Mucosa of rectum (tissue), 2 donors: Measurements from ENCODE around the gene RCOR1.

ENCODE experiments used
- H3K27ac ChIP-seq, 2 donors: one replicate each; pipeline ENCODE4 v1.7.0; 2013; ENCODE audit warnings: inconsistent platforms in 2 of 2, low read depth in 2 of 2, low read length in 2 of 2
- H3K27me3 ChIP-seq, 2 donors: one replicate each; pipeline ENCODE4 v1.7.0; 2013; ENCODE audit warnings: low read length in 2 of 2; ENCODE audit not compliant: control insufficient read depth in 2 of 2, insufficient read depth in 2 of 2
- H3K36me3 ChIP-seq, 2 donors: one replicate each; pipeline ENCODE4 v1.7.0; 2013; ENCODE audit warnings: low read length in 2 of 2; ENCODE audit not compliant: control insufficient read depth in 2 of 2, insufficient read depth in 2 of 2
- H3K4me1 ChIP-seq, 2 donors: one replicate each; pipeline ENCODE4 v1.7.0; 2013; ENCODE audit warnings: low read length in 2 of 2, mild to moderate bottlenecking in 1 of 2; ENCODE audit not compliant: control insufficient read depth in 2 of 2, insufficient read depth in 2 of 2
- H3K4me3 ChIP-seq, 2 donors: one replicate each; pipeline ENCODE4 v1.7.0; 2013; ENCODE audit warnings: low read length in 2 of 2
- H3K9ac ChIP-seq, 2 donors: one replicate each; pipeline ENCODE4 v1.7.0; 2013; ENCODE audit warnings: low read length in 2 of 2, low read depth in 1 of 2, mild to moderate bottlenecking in 1 of 2
- H3K9me3 ChIP-seq, 2 donors: one replicate each; pipeline ENCODE4 v1.7.0; 2013; ENCODE audit warnings: low read length in 2 of 2; ENCODE audit not compliant: control insufficient read depth in 2 of 2
- donor health status: healthy.
- donor health status: Normal muscosa, but diverticular disease.

Gene RCOR1

DNA sequence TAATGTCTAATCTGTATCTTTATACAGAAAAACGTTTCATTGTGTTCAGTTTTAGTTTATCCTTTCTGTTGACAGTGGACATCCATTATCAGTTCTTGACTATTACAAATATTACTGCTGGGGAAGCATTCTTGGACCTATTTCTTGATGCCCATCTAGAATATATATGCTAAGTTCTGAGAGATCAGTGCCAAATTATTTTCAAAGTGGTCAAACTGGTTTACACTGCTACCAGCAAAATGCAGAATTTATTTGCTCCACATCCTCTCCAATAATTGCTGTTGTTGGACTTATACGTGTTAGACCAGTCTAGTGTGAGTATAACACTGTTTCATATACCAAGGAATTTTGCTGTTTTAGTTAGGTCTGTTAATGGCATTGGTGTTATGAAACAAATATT lies 99.3 kb downstream of the RCOR1 start:
- H3K4me1 ChIP-seq = peaks cover 9 to 15% of the 10 kb centered on the region in 2 donors
- H3K4me3 ChIP-seq = no peak overlapping the region
- no peak overlapping the region for H3K9ac ChIP-seq
- H3K27ac ChIP-seq = no peak overlapping the region
- H3K27me3 ChIP-seq = no peaks in the 10 kb centered on the region
- no peaks in the 10 kb centered on the region for H3K9me3 ChIP-seq
- H3K36me3 ChIP-seq = no peaks in the 10 kb centered on the region

DNA sequence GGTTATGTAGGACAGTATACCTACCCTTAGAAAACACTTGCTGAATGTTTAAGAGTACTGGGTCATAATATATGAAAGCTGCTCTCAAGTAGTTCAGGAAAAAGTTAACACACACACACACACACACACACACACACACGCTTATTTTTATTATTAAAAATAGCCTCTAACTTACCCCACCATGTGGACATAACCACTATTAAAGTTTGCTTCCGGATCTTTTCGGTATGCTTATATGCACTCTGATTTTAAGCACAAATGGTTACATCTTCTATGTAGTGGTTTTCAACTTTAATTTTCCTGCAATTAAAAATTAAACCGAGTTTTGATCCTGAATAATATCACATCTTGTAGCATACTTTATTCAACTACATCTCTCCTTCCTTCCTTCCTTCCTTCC lies 99.9 kb downstream of the RCOR1 start:
- Histone ChIP-seq H3K4me1 (peaks cover 12 to 21% of the 10 kb centered on the region in 2 donors), H3K36me3 (no peaks in the 10 kb centered on the region), H3K4me3 (no peak overlapping the region), H3K9me3 (no peaks in the 10 kb centered on the region), H3K27ac (no peak overlapping the region), H3K27me3 (no peaks in the 10 kb centered on the region), H3K9ac (no peak overlapping the region)

DNA sequence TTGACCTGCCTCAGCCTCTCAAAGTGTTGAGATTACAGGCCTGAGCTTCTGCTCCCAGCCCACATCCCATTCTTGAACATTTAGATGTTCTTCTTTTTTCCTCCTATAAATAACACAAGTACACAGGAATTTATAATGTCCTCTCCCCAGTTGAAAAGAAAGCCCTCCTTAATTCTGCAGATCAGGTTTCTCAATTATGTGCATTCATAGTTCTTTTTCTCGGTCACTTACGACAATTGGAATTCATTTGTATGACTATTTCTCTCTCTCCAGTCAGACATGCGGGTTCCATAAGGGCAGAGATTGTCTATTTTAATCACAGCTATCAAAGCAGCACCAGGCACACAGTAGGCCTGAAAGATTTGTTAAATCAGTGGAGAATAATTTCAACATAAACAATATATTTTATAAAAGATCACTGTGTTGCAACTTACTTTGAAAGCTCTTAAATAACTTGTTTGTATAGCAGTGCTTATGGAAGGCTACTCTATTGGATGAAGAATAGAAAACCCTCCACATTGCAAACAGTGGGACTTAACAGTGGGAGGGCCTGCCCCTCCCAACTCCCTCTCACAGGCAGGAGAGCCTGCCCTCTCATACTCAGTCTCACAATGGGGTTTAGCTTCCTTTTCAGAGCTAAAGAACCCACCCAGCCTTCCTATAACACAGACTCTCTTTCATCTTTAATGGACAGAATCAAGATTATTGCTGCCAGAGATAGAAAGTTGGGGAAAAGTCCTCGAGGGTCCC lies 100.7 kb downstream of the RCOR1 start:
- Histone ChIP-seq H3K4me3 (no peak overlapping the region), H3K36me3 (no peaks in the 10 kb centered on the region), H3K4me1 (peaks cover 14 to 28% of the 10 kb centered on the region in 2 donors), H3K27ac (no peak overlapping the region), H3K9ac (no peak overlapping the region), H3K27me3 (no peaks in the 10 kb centered on the region), H3K9me3 (no peaks in the 10 kb centered on the region)

DNA sequence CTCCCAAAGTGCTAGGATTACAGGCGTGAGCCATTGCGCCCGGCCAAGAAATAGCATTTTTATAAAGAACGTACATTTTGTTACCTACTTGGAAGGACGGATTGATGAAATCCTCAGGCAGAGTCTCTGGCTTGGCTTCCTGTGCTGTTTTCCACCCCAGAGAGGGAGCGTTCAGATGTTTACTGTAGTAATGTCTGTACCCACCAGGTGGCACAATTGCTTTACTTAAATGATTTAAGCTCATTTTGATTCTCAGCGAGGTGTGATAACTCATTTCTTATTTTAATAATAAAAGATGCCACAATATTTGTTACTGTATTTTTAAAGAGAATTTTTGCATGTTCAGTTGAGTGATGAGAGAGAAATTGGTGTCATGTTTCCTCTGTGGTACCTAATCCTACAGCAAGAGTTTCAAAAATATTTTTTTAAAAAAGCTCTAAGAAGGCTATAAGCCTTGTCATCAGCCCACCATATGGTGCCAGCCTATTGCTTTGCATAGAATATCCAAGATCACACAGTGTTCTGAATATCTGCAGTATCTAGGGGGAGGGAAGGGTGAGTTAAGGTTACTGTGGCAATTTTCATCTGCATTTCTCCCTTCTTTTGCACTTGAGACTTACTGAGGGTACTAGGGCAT lies 102.2 kb downstream of the RCOR1 start:
- H3K4me1 ChIP-seq = peaks cover 16 to 29% of the 10 kb centered on the region in 2 donors
- H3K27ac ChIP-seq = no peak overlapping the region

DNA sequence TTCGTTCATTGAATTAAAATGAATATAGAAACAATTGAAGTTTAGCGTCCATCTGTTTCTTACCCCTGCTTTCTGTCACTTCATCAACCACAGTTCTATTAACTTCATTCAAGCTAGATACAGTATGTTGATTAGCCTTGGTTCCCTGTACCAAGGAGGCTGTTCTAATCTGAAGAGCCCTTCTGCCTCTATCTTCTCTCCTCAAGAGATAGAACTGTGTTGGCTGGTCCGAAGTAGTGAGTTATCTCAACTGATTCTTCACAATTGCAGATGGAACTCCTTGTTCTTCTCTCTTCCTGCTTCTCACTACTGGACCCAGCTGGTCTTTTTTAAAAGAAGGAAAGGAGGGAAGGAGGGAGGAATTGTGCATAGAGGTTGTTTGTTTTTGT lies 102.7 kb downstream of the RCOR1 start:
- H3K4me1 ChIP-seq = peaks cover 16 to 29% of the 10 kb centered on the region in 2 donors
- no peak overlapping the region for H3K9ac ChIP-seq

More for the DNA sequence above, 102.2 kb downstream of the RCOR1 start:
- H3K9ac ChIP-seq = no peak overlapping the region
- no peak overlapping the region for H3K4me3 ChIP-seq
- H3K9me3 ChIP-seq = no peaks in the 10 kb centered on the region
- H3K36me3 ChIP-seq = no peaks in the 10 kb centered on the region
- no peaks in the 10 kb centered on the region for H3K27me3 ChIP-seq

DNA sequence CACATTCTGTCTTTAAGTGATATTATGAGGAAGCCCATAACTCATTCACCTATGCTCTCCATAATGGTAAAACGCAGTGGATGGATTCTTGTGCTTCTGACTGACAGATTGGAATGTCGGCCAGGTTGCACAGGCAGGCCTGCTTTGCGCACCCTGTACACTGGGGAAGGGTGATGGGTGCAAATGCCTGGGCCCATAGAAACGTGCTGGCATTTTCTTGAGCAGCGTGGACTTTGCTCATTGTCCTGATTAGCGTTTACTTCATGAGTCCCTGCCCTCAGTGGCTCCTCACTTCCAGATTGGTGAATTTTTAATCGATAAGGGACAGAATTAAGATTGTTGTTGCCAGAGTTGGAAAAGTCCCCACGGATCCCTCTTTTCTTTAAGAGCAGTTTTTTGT lies 103.9 kb downstream of the RCOR1 start:
- H3K27ac ChIP-seq = peak overlapping the region in 1 of 2 donors; percentile 70
- H3K36me3 ChIP-seq = peaks cover 0 to under 1% of the 10 kb centered on the region in 2 donors

More for the DNA sequence above, 102.7 kb downstream of the RCOR1 start:
- Histone ChIP-seq H3K27ac (no peak overlapping the region), H3K27me3 (no peaks in the 10 kb centered on the region), H3K36me3 (no peaks in the 10 kb centered on the region), H3K9me3 (no peaks in the 10 kb centered on the region), H3K4me3 (no peak overlapping the region)

DNA sequence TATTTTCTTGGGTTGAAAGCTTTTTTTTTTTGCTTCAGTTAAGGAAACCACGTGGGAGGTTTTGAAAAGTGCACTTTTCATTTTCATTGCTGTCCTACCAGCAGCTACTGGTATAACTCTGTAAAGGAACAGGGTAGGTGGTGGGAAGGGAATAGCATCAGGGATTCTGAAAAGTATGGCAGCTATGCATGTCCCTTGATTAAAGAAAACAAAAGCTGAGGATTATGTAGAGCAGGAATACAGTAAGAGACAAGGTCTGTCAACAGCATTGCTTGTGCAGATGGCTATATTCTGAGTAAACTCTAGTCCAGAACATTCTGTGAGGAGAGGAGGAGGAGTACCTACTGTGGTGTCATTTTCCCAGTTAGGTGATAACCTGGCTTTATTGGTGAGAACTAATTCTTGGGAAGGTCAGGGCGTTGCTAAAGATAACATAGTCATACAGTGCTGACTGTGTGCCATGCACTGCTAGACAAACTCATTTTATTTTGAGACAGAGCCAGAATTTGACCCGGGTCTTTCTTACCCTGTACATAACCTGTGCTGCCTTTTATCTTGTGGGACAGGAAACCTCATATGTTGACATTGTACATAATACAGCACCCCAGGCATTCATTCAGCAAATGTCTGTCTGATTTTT lies 104.5 kb downstream of the RCOR1 start:
- H3K4me1 ChIP-seq = peaks cover 16 to 29% of the 10 kb centered on the region in 2 donors
- H3K9me3 ChIP-seq = no peaks in the 10 kb centered on the region
- no peak overlapping the region for H3K4me3 ChIP-seq
- H3K27ac ChIP-seq = peak overlapping the region; percentile 28 to 70
- H3K36me3 ChIP-seq = peaks cover 2 to 3% of the 10 kb centered on the region in 2 donors
- H3K9ac ChIP-seq = peak overlapping the region in 1 of 2 donors; percentile 37
- H3K27me3 ChIP-seq = no peaks in the 10 kb centered on the region

More for the DNA sequence above, 103.9 kb downstream of the RCOR1 start:
- Histone ChIP-seq H3K9me3 (no peaks in the 10 kb centered on the region), H3K4me3 (no peak overlapping the region), H3K27me3 (no peaks in the 10 kb centered on the region), H3K9ac (peak overlapping the region in 1 of 2 donors; percentile 37), H3K4me1 (peaks cover 16 to 29% of the 10 kb centered on the region in 2 donors)

DNA sequence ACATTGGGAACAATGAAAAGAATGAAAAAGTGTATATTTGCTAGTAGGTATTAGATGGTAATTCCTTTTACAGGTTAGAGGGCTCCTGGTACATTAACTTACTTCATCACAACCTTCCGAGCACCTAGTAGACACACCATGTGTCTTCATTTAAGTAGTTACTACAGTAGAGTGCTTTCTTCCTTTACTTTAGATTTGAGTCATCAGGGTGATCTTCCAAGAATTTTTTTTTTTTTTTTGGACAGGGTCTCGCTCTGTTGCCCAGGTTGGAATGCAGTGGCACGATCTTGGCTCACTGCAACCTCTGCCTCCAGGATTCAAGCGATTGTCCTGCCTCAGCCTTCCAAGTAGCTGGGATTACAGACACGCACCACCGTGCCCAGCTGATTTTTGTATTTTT lies 105.1 kb downstream of the RCOR1 start:
- Histone ChIP-seq H3K4me3 (no peak overlapping the region), H3K4me1 (peaks cover 16 to 29% of the 10 kb centered on the region in 2 donors), H3K9me3 (no peaks in the 10 kb centered on the region), H3K27me3 (no peaks in the 10 kb centered on the region), H3K36me3 (peaks cover 3 to 4% of the 10 kb centered on the region in 2 donors), H3K27ac (peak overlapping the region; percentile 28 to 70), H3K9ac (no peak overlapping the region)

DNA sequence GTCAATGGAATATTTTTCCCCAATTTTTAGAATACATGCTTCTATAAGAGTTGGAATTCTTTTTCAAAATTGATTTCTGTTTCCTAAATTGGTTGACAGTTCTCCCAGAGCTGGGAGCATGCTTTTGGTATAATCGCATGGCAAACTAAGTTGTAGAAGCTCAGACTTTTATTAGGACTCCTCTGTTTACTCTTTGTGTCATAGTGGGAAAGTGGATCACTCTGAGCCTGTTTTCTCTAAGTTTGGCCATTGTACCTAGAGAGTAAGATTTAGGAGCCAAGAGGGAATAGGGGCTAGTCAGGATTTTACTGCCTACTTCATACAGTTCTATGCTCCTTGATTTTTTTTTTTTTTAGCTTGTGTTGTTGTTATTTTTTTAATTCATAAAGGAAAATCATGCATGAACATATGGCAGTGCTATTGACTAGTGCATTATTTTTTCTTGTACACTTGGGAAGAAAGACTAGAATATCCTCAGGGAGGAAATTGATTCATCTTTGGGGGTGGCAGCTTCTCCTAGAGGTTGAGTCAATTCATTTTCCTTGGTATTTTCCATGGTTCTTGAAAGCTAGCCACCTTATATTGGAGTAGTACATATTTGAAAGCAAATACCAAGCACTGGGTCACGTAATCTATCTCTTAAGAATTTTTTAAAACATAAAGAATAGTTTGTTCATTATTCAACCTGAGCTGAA lies 107.1 kb downstream of the RCOR1 start:
- Histone ChIP-seq H3K4me3 (no peak overlapping the region), H3K9me3 (no peaks in the 10 kb centered on the region), H3K9ac (no peak overlapping the region), H3K4me1 (peaks cover 13 to 28% of the 10 kb centered on the region in 2 donors), H3K27me3 (no peaks in the 10 kb centered on the region), H3K36me3 (peaks cover 8 to 20% of the 10 kb centered on the region in 2 donors), H3K27ac (no peak overlapping the region)
